H1 (cell line): ENCODE data around the gene KRT81. TPM values are rescaled to one million over a fixed set of nuclear protein-coding genes. Genes with fewer than 3 reads are reported as not detected.

Experiments
- ATF3 ChIP-seq: IDR thresholded peaks from 2 replicates; pipeline ENCODE4 v1.6.1; 2011; ENCODE audit warnings: low read depth, mild to moderate bottlenecking, low read length; ENCODE audit not compliant: insufficient read depth
- CEBPB ChIP-seq: IDR thresholded peaks from 2 replicates; pipeline ENCODE4 v1.6.1; 2012; ENCODE audit warnings: low read depth, low read length
- PHF8 ChIP-seq: fragments of 200-600 bp; sonication (generic); conservative IDR thresholded peaks from 2 replicates; pipeline ENCODE4 v1.7.1; 2012; ENCODE audit warnings: low read depth, mild to moderate bottlenecking, inconsistent platforms, low read length, moderate library complexity
- POU5F1 ChIP-seq: IDR thresholded peaks from 2 replicates; pipeline ENCODE4 v1.6.1; 2011; ENCODE audit warnings: low read depth, mild to moderate bottlenecking, low read length, moderate library complexity
- RXRA ChIP-seq: IDR thresholded peaks from 2 replicates; pipeline ENCODE4 v1.6.1; 2011; ENCODE audit warnings: low read depth, mild to moderate bottlenecking, low read length, moderate library complexity; ENCODE audit not compliant: insufficient read depth
- polyA plus RNA-seq, 7 experiments: library from polyadenylated mRNA; depleted of rRNA in 3 of 7; stranded (reverse) in 5 of 7; unstranded in 2 of 7; fragments of >200 nt in 5 of 7; fragments of 200-250 nt in 2 of 7; gene quantifications; 1 replicate in 5 of 7; 2 replicates in 1 of 7; 4 replicates in 1 of 7; pipeline versions ENCODE4 v1.2.1 to v1.2.3, GENCODE V29; 2011 to 2013; ENCODE audit warnings: missing spikeins in 2 of 7, mixed read lengths in 2 of 7
- total RNA-seq: library from RNA; stranded (reverse); fragmentation: NEBNext Ultra II Directional; extraction: Animal tissue kit (Norgen Biotek cat#: 25700); gene quantifications from 2 replicates; pipeline ENCODE4 v1.2.1, GENCODE V29; 2021

KRT81 gene
- total and polyA plus RNA-seq, 2 of the 8 experiments (the other 6 are each of a cell fraction or from before 2014, with no cell fraction given), result not detected

DNA sequence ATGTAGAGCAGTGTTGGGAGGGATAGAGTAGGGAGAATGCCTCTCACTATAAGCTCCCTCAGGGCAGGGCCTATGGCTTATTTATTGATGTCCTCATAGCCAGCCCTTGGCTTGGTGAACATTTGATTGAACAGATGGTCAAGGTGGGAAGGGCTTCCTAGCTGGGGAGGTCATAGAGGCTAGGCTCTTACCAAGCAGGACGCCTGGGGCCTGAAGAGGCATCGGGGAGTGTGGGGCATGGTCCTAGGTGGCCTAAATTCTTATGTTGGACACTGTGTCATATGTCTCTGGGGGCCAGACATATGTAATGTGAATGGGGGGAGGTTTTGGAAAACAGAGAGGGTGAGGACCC lies 34.8 kb downstream of the KRT81 start (continued):
- no peak for TF ChIP-seq POU5F1
- no peak for TF ChIP-seq ATF3
- TF ChIP-seq CEBPB, result no peak
- TF ChIP-seq RXRA, result no peak
- TF ChIP-seq PHF8, result no peak
